Activated T-cell treated with anti-CD3 and anti-CD28 coated beads, Interleukin-2, amount 50 U/mL, for 24 hours (primary cell): ENCODE data around the gene ANTXR1.

Source experiments
- DNase-seq: peaks from one replicate; pipeline ENCODE4 v3.0.0-alpha.2; 2020
- H3K27ac Mint-ChIP-seq: 2 replicates; pipeline ENCODE4 v1.8.0; 2020; ENCODE audit warnings: mild to moderate bottlenecking, mixed read lengths
- H3K27me3 Mint-ChIP-seq: 2 replicates; pipeline ENCODE4 v1.8.0; 2020; ENCODE audit warnings: mixed read lengths
- H3K36me3 Mint-ChIP-seq: 2 replicates; pipeline ENCODE4 v1.8.0; 2020; ENCODE audit warnings: low read depth, mixed read lengths
- H3K4me1 Mint-ChIP-seq: 2 replicates; pipeline ENCODE4 v1.8.0; 2020; ENCODE audit warnings: low read depth, mixed read lengths
- H3K4me3 Mint-ChIP-seq: 2 replicates; pipeline ENCODE4 v1.8.0; 2020; ENCODE audit warnings: mild to moderate bottlenecking, moderate library complexity, mixed read lengths
- H3K9me3 Mint-ChIP-seq: 2 replicates; pipeline ENCODE4 v1.8.0; 2020; ENCODE audit warnings: mixed read lengths

ANTXR1 gene

DNA sequence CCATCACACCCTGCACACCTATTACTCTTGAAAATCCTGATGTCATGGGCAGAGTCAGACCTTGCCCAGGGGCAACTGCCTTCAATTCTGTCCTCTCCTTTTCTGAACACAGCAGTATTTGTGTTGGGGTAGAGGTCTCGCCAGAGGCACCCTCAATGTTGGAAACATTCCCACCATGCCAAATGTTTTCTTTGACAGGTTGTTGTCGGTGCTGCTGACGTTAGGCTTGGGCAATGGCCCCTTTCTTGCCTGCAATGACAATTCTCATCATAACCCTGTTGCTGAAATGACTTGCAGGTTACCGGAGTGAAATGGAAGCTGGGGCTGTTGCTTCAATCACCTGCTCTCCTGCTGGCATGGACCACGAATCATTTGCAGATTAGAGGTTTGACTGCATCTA, 20.6 kb upstream of the ANTXR1 start:
- H3K9me3 Mint-ChIP-seq: no peaks in the 10 kb centered on the region
- no peaks in the 10 kb centered on the region for H3K36me3 Mint-ChIP-seq
- peaks cover 24% of the 10 kb centered on the region for H3K27me3 Mint-ChIP-seq
- no peak overlapping the region for H3K27ac Mint-ChIP-seq
- H3K4me3 Mint-ChIP-seq: no peak overlapping the region
- no peak for DNase-seq
- no peaks in the 10 kb centered on the region for H3K4me1 Mint-ChIP-seq

DNA sequence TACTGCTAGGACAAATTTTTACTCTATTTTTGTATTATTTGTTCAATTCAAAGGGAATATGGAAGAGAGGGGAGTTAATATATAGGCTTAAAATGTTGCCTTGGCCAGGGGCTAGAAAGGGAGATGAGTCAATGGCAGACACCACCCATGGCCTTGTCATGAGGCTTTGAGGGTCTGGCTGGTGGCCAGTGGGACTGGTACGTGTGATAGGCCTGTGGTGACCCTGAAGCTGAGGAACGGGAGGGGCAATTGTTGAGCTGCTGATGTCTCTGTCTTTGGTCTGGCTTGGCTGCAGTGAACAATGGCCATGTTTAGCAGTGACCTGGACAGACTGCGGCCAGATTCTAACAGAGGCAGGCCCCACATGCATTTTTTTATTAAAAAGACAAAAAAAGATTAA, 20.0 kb upstream of the ANTXR1 start:
- DNase-seq: no peak
- no peaks in the 10 kb centered on the region for H3K36me3 Mint-ChIP-seq
- no peaks in the 10 kb centered on the region for H3K9me3 Mint-ChIP-seq
- H3K4me3 Mint-ChIP-seq: no peak overlapping the region
- H3K27me3 Mint-ChIP-seq: peaks cover 24% of the 10 kb centered on the region
- H3K27ac Mint-ChIP-seq: no peak overlapping the region
- H3K4me1 Mint-ChIP-seq: no peaks in the 10 kb centered on the region

DNA sequence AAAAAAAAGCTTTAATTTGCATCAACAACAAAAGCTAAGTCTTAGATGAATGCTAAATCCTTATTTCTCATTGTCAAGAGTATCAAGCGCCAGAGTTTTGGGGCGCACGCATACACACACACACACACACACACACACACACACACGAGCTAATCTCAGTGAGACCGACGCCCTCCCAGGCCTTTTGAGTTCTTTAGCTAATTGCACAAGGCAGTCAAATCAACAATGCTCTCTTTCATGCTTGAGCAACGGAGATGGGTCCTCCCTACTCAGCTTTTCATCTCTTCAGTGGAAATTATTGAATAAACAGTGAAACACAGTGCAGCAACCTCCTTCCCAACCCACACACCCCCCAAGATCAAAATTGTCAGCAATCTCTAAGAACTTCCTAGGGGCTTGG, 19.3 kb upstream of the ANTXR1 start:
- peaks cover 24% of the 10 kb centered on the region for H3K27me3 Mint-ChIP-seq
- no peaks in the 10 kb centered on the region for H3K36me3 Mint-ChIP-seq
- no peaks in the 10 kb centered on the region for H3K4me1 Mint-ChIP-seq
- no peak overlapping the region for H3K27ac Mint-ChIP-seq
- no peak for DNase-seq
- no peaks in the 10 kb centered on the region for H3K9me3 Mint-ChIP-seq
- H3K4me3 Mint-ChIP-seq: no peak overlapping the region

DNA sequence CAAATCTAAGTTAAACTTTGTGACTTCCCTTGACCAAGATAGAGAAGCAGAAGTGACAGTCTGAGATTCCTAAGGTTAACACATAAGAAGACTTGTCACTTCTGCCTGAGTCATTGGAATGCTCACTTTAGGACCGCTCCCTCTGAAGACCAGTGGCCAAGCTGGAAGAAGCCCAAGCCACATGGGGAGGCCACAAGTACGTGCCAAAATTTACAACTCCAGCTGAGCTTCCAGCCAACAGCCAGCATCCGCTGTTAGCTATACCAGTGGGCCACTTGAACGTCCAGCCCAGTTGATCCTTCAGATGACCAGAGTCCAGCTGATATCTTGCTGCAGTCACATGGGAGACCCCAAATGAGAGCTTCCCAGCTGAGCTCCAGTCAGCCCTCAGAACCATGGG, 18.1 kb upstream of the ANTXR1 start:
- Mint-ChIP-seq H3K4me3 (no peak overlapping the region), H3K9me3 (no peaks in the 10 kb centered on the region), H3K36me3 (no peaks in the 10 kb centered on the region), H3K4me1 (no peaks in the 10 kb centered on the region), H3K27me3 (peaks cover 28% of the 10 kb centered on the region), H3K27ac (no peak overlapping the region)
- no peak for DNase-seq

DNA sequence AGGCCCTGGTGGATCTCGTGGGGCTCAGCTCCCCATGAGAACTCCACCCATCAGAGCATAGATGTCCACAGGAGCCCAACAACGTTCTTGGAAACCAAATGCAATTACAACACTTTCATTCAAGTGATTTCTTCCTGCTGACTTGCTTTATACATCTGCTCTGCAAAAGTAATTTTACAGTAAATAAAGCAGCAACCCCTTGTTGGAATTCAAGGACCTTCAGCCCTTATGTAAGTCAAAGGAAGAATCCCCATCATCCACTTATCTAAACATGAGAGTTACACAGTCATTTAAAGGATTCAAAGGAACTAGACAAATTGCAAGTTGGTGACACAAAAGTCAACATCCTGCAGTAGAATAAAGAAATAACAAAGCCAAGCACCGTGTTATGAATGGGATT, 17.1 kb upstream of the ANTXR1 start:
- no peak overlapping the region for H3K4me3 Mint-ChIP-seq
- no peaks in the 10 kb centered on the region for H3K9me3 Mint-ChIP-seq
- H3K4me1 Mint-ChIP-seq: no peaks in the 10 kb centered on the region
- H3K27ac Mint-ChIP-seq: no peak overlapping the region
- H3K36me3 Mint-ChIP-seq: no peaks in the 10 kb centered on the region
- peaks cover 32% of the 10 kb centered on the region for H3K27me3 Mint-ChIP-seq
- no peak for DNase-seq

DNA sequence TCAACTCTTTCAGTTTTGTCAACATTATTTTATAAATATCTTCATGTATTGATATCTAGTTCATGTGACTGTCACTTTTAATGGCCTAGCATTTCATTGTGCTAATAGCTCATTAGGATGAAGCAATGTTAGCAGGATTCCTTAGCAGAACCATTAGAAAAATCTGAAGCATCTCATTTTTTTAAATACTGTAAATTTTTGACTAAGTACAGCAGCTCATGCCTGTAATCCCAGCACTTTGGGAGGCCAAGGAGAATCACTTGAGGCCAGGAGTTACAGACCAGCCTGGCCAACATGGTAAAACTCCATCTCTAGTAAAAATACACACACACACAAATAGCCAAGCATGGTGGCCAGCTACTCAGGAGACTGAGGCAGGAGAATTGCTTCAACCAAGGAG, 15.6 kb upstream of the ANTXR1 start:
- Mint-ChIP-seq H3K36me3 (no peaks in the 10 kb centered on the region), H3K9me3 (peaks cover 9% of the 10 kb centered on the region), H3K27ac (no peak overlapping the region), H3K4me1 (no peaks in the 10 kb centered on the region), H3K4me3 (no peak overlapping the region), H3K27me3 (peaks cover 41% of the 10 kb centered on the region)
- DNase-seq: no peak

DNA sequence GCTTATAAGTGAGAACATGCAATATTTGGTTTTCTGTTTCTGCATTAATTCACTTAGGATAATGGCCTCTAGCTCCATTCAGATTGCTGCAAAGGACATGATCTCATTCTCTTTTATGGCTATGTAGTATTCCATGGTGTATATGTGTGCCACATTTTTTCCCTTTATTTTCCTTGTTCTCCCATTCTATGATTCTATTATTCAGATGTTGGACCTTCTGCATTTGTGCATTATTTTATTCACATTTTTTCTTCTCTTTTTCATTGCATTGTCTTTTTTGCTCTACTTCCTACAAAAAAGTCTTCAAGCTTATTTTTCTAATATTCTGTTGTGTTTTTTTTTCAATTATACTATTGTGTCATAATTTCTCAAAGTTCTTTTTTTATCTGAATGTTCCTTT, 11.1 kb upstream of the ANTXR1 start:
- H3K27ac Mint-ChIP-seq: no peak overlapping the region
- H3K9me3 Mint-ChIP-seq: peaks cover 9% of the 10 kb centered on the region
- H3K4me1 Mint-ChIP-seq: no peaks in the 10 kb centered on the region
- no peak for DNase-seq
- no peak overlapping the region for H3K4me3 Mint-ChIP-seq
- H3K27me3 Mint-ChIP-seq: peaks cover 36% of the 10 kb centered on the region
- no peaks in the 10 kb centered on the region for H3K36me3 Mint-ChIP-seq

DNA sequence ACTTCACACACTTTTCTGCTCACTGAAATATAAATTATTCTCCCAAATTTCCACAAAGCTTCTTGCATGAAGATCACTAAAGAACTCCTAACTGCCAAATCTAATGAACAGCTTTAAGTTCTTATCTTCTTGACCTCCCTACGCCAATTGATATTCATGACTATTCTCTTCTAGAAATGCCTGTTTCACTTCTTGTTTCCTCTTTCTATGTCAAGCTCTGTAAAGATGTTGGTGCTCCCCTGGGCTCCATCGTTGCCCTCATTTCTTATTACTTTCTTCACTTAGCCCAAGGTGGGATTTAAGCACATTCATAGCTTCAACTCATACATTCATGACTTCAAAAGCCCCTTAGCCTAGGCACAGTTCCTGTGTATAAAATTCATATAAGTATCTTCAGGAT, 9.2 kb upstream of the ANTXR1 start:
- no peaks in the 10 kb centered on the region for H3K4me1 Mint-ChIP-seq
- H3K27me3 Mint-ChIP-seq: peaks cover 40% of the 10 kb centered on the region
- no peak overlapping the region for H3K27ac Mint-ChIP-seq
- no peaks in the 10 kb centered on the region for H3K36me3 Mint-ChIP-seq
- no peak for DNase-seq
- H3K4me3 Mint-ChIP-seq: no peak overlapping the region
- H3K9me3 Mint-ChIP-seq: peaks cover 9% of the 10 kb centered on the region

DNA sequence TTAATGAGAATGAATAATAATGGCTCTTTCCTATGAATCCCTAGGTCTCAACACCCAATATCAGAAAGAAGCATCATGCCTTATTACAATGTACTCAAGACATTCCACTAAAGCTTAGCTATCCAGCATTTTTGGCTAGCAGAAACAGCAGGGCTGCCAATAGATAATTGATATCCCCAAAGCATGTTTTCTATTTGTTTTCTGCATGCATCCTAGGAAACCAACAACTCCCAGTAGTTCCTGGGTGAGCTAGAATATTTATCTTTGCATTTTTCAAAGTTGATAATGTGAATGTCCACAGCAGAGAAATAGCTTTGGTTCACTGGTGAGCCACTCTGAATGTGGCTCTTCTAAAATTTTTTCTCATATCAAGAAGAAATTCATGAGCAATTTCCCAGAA, 5.8 kb upstream of the ANTXR1 start:
- peaks cover 36% of the 10 kb centered on the region for H3K27me3 Mint-ChIP-seq
- no peak for DNase-seq
- no peak overlapping the region for H3K27ac Mint-ChIP-seq
- no peaks in the 10 kb centered on the region for H3K4me1 Mint-ChIP-seq
- no peak overlapping the region for H3K4me3 Mint-ChIP-seq
- no peaks in the 10 kb centered on the region for H3K36me3 Mint-ChIP-seq
- H3K9me3 Mint-ChIP-seq: peaks cover 3% of the 10 kb centered on the region

DNA sequence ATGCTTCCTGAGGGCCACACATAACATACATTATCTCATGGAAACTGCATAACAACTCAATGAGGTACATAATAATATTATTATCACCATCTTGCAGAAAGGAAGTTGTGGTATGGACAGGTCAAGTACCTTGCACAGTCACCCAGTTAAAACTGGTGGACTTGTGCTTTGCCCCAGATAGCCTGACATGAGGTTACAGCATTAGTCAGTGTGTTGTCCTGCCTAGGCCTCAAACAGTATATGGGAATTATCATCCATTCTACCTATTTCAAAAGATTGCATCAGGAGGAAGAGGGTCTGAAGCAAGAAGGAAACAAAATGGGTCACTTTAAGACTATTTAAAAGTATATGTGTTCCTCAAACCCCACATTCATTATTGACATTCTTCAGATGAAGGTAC, 5.4 kb upstream of the ANTXR1 start:
- Mint-ChIP-seq H3K4me3 (no peak overlapping the region), H3K4me1 (peaks cover 3% of the 10 kb centered on the region), H3K27ac (no peak overlapping the region), H3K27me3 (peaks cover 40% of the 10 kb centered on the region), H3K9me3 (no peaks in the 10 kb centered on the region), H3K36me3 (no peaks in the 10 kb centered on the region)
- no peak for DNase-seq

DNA sequence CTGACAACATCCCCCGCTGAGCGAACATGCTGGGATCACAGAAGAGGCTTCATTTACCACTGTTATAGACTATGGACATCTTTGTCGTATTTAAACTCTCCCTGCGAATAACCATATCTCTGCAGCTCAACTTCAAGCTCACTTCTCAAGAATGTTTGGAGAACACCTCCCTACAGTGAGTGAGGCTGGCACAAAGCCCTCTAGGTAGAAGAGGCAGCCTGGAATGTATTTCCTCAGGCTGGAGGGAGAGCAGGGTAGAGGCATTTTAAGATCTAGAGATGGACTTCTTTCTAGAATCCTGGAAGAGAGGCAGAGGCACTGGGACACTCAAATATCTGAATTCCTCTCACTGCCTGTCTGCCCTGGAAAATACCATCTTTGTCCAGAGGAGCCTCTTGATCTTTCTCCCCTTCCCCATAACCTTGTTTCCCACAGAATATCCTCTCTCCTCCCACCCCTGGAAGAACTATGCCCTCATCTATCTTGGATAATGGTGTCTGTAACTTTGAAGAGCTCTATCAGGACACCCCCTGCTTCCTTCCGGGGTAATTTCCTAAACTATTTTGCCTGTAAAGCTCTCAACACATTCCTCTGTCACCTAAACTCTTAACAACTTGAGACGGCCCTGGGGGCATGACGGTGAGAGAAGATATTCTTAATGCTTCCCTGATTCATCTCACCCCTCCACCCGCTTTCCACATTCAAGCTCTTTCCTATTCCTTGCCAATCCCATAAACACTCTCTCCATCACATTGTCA, 2.4 kb upstream of the ANTXR1 start:
- Mint-ChIP-seq H3K27ac (no peak overlapping the region), H3K4me1 (peaks cover 15% of the 10 kb centered on the region), H3K27me3 (peaks cover 52% of the 10 kb centered on the region), H3K4me3 (no peak overlapping the region), H3K36me3 (no peaks in the 10 kb centered on the region), H3K9me3 (no peaks in the 10 kb centered on the region)
- DNase-seq: no peak

DNA sequence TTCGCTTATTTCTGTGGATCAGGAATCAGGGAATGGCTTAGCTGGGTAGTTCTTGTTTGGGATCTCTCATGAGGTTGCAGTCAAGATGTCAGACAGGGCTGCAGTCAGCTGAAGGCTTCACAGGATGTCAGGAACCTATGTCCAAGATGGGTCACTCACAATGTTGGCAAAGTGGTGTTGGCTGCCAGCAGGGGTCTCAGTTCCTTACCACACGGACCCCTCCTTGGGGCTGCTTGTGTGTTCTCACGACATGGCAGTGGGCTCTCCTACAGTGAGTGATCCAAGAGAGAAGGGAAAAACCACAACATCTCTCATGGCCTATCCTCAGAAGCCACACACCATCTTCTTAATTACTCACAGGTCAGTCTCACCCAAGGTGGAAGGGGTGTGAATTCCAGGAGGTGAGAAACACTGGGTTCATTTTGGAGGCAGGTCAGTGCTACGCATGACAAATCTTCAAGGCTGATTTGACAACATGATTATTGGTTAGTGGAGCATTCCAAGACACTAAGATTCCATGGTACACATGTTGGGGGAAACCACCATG, 1.3 kb upstream of the ANTXR1 start:
- Mint-ChIP-seq H3K4me3 (no peak overlapping the region), H3K9me3 (no peaks in the 10 kb centered on the region), H3K27ac (no peak overlapping the region), H3K27me3 (peaks cover 52% of the 10 kb centered on the region), H3K4me1 (peaks cover 15% of the 10 kb centered on the region), H3K36me3 (no peaks in the 10 kb centered on the region)
- DNase-seq: no peak

DNA sequence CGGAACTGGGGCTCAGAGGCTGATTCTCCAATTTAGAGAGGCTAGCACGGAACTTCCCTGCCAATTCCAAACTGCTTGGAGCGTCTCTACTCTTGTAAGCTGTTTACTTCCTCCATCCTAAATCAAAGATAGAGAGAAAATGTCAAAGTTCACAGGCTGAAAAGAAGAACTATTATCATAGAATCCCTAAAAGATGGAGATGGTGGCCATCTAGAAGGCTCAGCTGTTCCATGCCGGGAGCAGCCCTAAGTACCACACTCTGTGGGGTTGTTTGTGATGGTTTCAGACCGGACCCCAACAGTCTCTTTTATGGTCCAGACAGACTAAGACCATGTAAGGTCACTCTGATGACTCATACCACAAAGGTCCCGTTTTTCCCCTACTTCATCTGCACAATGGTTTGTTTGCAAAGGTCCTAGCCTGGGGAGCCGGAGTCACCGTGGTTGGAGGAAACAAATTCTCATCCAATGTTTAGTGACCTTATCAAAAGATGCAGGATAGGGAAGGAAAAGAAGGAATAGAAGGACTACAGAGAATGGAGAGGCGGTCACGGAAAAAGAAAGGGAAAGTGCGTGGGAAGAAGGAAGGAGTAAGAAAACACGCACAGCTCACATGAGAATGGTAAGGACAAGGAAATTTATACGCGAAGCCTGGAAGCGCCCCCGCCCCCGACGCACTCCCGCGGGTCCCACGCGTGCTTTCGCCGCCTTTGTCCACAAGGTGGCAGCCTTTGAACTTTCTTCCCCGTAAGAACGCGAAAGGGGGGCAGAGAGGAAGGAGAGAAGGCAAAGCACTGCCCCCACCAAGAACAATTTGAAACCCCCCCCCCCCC, 453 bp upstream of the ANTXR1 start:
- H3K4me3 Mint-ChIP-seq: peak overlapping the region; percentile 73
- H3K9me3 Mint-ChIP-seq: no peaks in the 10 kb centered on the region
- H3K4me1 Mint-ChIP-seq: peaks cover 15% of the 10 kb centered on the region
- H3K36me3 Mint-ChIP-seq: no peaks in the 10 kb centered on the region
- no peak overlapping the region for H3K27ac Mint-ChIP-seq
- peak; percentile 61 for DNase-seq
- H3K27me3 Mint-ChIP-seq: peaks cover 60% of the 10 kb centered on the region

DNA sequence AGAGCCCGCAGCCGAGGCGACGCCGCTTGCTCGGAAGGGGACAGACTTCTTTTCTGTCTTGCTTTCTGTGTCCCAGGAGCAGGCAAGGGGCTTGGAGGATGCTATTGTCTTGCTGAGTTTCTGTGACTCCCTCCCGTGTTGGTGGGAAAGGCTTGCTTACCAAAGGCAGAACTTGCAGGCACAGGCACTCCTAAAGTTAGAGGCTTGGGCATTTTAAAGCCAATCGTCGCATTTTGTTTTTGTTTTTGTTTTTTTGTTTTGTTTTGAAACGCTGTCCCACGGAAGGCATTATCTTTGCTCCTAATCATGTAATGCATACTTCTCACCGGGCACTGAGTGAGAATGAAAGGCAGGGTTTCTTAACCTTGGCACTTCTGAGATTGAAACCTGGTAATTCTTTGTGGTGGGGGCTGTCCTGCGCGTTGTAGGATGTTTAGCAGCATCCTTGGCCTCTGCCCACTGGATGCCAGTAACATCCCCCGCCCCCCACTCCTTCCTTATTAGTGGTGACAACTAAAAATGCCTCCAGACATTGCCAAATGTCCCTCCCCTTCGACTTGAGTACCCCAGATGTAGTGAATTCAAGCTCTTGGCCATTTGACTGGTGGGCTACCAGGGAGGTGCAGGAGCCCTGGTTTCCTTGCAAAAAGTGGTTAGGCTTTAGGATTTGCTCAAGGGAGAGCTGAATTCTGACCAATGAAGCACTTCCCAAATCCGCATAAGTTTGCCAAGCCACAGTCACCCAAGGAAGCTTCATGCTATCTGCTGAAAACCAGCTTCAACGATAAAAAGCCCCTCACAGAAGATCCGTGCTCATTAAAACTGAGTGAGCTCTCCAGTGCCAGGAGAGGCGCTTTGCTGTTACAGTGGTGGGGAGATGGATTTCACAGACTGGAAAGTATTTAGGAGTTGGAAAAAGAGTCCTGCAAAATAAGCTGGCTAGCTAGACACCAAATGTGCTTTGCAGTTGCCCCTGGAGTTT, 1.2 kb downstream of the ANTXR1 start:
- H3K36me3 Mint-ChIP-seq: no peaks in the 10 kb centered on the region
- no peaks in the 10 kb centered on the region for H3K9me3 Mint-ChIP-seq
- no peak for DNase-seq

More for the DNA sequence above, 1.2 kb downstream of the ANTXR1 start:
- Mint-ChIP-seq H3K27ac (no peak overlapping the region), H3K27me3 (peaks cover 71% of the 10 kb centered on the region), H3K4me3 (peak overlapping the region; percentile 73), H3K4me1 (peaks cover 15% of the 10 kb centered on the region)
